Heart left ventricle (tissue), 13 donors: Measurements from ENCODE around the gene GRIK1.

Experiments
- POLR2A ChIP-seq, 2 donors: fragments of 450-650 bp; IDR thresholded peaks; one replicate each; pipeline ENCODE4 v1.6.1; 2017; ENCODE audit warnings: antibody characterized with exemption in 2 of 2, mild to moderate bottlenecking in 2 of 2, moderate library complexity in 2 of 2
- TF ChIP-seq, protein P1 (sequence below), 12 donors: fragments of 200-600 bp; sonication (generic) in 4 of 12; IDR thresholded peaks; one replicate each; pipeline versions ENCODE4 v1.5.0 to v1.8.0; 2018 to 2022; ENCODE audit warnings: antibody characterized with exemption in 12 of 12, mild to moderate bottlenecking in 5 of 12
- donor health status: ischemic (EF 13 %, LVEDD 7.1; RV severe dilation, severe dysfunction).
- donor health status: DM: no; HTN: yes; CAD: no.
- donor health status: DM: no; HTN: no; CAD: no.
- donor health status: ischemic (EF 25% LVEDD 6.9; RV normal size, moderate dysfunction).
- donor health status: ischemic (EF 25% LVEDD 5.7; RV mildly dilated, moderate dysfunction).
- donor health status: ischemic (EF 35%, LVEDD 5.7; RV mildly dilated, moderate dysfunction).
- donor health status: nonischemic (EF 11% LVEDD 7.7; RV severe dilation, severe dysfunction).
- donor health status: DM: yes; HTN: yes; CAD: no.
- donor health status: PGD.
- donor health status: ischemic (EF 29% LVEDD 5.4; RV normal size, mild dysfunction).
- donor health status: nonischemic (EF 23%, LVEDD 6.1; RV moderate dilation, normal function).

DNA sequence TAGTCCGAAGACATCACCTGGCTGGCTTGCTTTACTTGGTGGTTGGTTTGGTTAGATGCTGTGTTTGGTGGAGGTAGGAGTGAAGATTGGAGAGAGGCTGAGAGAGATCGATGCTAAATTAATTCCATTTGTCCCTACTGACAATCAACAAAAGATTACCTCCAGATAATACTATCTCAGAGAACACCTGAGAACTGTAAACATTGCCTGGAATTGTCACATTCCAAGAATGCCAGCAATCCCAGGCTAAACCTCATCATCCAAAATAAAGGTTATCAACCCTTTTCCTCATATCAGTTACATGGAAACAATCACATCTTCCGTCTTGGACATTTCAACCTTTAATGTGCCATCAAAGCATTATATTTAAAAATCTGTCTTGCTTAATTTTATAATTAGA is 141.0 kb downstream of the GRIK1 start:
- TF ChIP-seq, protein P1, sequence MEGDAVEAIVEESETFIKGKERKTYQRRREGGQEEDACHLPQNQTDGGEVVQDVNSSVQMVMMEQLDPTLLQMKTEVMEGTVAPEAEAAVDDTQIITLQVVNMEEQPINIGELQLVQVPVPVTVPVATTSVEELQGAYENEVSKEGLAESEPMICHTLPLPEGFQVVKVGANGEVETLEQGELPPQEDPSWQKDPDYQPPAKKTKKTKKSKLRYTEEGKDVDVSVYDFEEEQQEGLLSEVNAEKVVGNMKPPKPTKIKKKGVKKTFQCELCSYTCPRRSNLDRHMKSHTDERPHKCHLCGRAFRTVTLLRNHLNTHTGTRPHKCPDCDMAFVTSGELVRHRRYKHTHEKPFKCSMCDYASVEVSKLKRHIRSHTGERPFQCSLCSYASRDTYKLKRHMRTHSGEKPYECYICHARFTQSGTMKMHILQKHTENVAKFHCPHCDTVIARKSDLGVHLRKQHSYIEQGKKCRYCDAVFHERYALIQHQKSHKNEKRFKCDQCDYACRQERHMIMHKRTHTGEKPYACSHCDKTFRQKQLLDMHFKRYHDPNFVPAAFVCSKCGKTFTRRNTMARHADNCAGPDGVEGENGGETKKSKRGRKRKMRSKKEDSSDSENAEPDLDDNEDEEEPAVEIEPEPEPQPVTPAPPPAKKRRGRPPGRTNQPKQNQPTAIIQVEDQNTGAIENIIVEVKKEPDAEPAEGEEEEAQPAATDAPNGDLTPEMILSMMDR (IDR thresholded peaks at IDR 0.05): no peak
- TF ChIP-seq POLR2A (IDR thresholded peaks at IDR 0.05): no peak
